GM18505 (cell line): ENCODE results near the gene AQP4.

Source experiments
- ATAC-seq: cut with Tn5 transposase; IDR thresholded peaks from one replicate; pipeline ENCODE4 v1.9.1; 2021; ENCODE audit not compliant: unreplicated experiment
- POLR2A ChIP-seq: IDR thresholded peaks from 4 replicates; pipeline ENCODE4 v1.6.1; 2011; ENCODE audit warnings: borderline replicate concordance; ENCODE audit not compliant: insufficient read depth, insufficient read length; ENCODE audit errors: extremely low read depth

The AQP4 gene

GRCh38 chr18:26867471-26867870 is 2.0 kb upstream of the AQP4 start:
- no peak for ATAC-seq
- no peak for TF ChIP-seq POLR2A

GRCh38 chr18:26864658-26865057 is 849 bp downstream of the AQP4 start:
- no peak for ATAC-seq
- no peak for TF ChIP-seq POLR2A

GRCh38 chr18:26863921-26864497 is 1.5 kb downstream of the AQP4 start:
- TF ChIP-seq POLR2A = no peak
- no peak for ATAC-seq

- TF ChIP-seq POLR2A = no peak
- no peak for ATAC-seq
Observed at GRCh38 chr18:26863122-26863879, 2.2 kb downstream of the AQP4 start.

- ATAC-seq = no peak
- no peak for TF ChIP-seq POLR2A
Observed at GRCh38 chr18:26862084-26862483, 3.4 kb downstream of the AQP4 start.

- ATAC-seq = no peak
- TF ChIP-seq POLR2A = no peak
Observed at GRCh38 chr18:26854292-26854881, 11.1 kb downstream of the AQP4 start.

GRCh38 chr18:26853401-26853800 is 12.1 kb downstream of the AQP4 start:
- no peak for ATAC-seq
- TF ChIP-seq POLR2A = no peak

- no peak for ATAC-seq
- no peak for TF ChIP-seq POLR2A
Observed at GRCh38 chr18:26843760-26844159, 21.7 kb downstream of the AQP4 start.

GRCh38 chr18:26840965-26841364 is 24.5 kb downstream of the AQP4 start:
- no peak for TF ChIP-seq POLR2A
- no peak for ATAC-seq

- TF ChIP-seq POLR2A = no peak
- no peak for ATAC-seq
Observed at GRCh38 chr18:26839609-26840008, 25.9 kb downstream of the AQP4 start.

- no peak for TF ChIP-seq POLR2A
- ATAC-seq = no peak
Observed at GRCh38 chr18:26832302-26832701, 33.2 kb downstream of the AQP4 start.

GRCh38 chr18:26827581-26827980 is 37.9 kb downstream of the AQP4 start:
- no peak for TF ChIP-seq POLR2A

GRCh38 chr18:26826656-26827235 is 38.8 kb downstream of the AQP4 start:
- no peak for TF ChIP-seq POLR2A

More at GRCh38 chr18:26827581-26827980, 37.9 kb downstream of the AQP4 start:
- no peak for ATAC-seq

GRCh38 chr18:26821181-26821580 is 44.3 kb downstream of the AQP4 start:
- no peak for TF ChIP-seq POLR2A
- ATAC-seq = no peak

More at GRCh38 chr18:26826656-26827235, 38.8 kb downstream of the AQP4 start:
- ATAC-seq = no peak
